IgD-negative memory B cell (primary cell): ENCODE results near the gene SWAP70. TPM values are rescaled to one million over a fixed set of nuclear protein-coding genes. Genes with fewer than 3 reads are reported as not detected.
A peak's percentile ranks its signal among the peaks of the same experiment; 100 is the strongest.

Source experiments
- H3K27ac Mint-ChIP-seq, 3 donors: one replicate each; pipeline ENCODE4 v1.8.0; 2020 to 2022; ENCODE audit warnings: mild to moderate bottlenecking in 3 of 3, mixed read lengths in 3 of 3, moderate library complexity in 1 of 3
- H3K27me3 Mint-ChIP-seq: one replicate; pipeline ENCODE4 v1.8.0; 2021; ENCODE audit warnings: mixed read lengths
- H3K36me3 Mint-ChIP-seq: one replicate; pipeline ENCODE4 v1.8.0; 2020; ENCODE audit warnings: mild to moderate bottlenecking, mixed read lengths
- H3K4me1 Mint-ChIP-seq, 3 donors: one replicate each; pipeline ENCODE4 v1.8.0; 2020 to 2022; ENCODE audit warnings: mixed read lengths in 3 of 3, mild to moderate bottlenecking in 1 of 3
- H3K4me3 Mint-ChIP-seq, 4 donors: one replicate each; pipeline ENCODE4 v1.8.0; 2020 to 2022; ENCODE audit warnings: mild to moderate bottlenecking in 4 of 4, mixed read lengths in 4 of 4, moderate library complexity in 3 of 4
- H3K9me3 Mint-ChIP-seq, 3 donors: one replicate each; pipeline ENCODE4 v1.8.0; 2020 to 2021; ENCODE audit warnings: mixed read lengths in 3 of 3, mild to moderate bottlenecking in 1 of 3
- polyA plus RNA-seq: library from polyadenylated mRNA; unstranded; fragments of 300-500 nt; fragmentation: Illumina TruSeq; gene quantifications from one replicate; pipeline ENCODE4 v1.2.3, GENCODE V29; 2021

The SWAP70 gene
- polyA plus RNA-seq, 1 donor from 2014 or later, result 298 TPM

- Mint-ChIP-seq H3K4me3 (peak overlapping the region in 2 of 4 donors; percentile 43 to 48), H3K36me3 (peaks cover 2% of the 10 kb centered on the region), H3K4me1 (peaks cover 20 to 42% (median 31%) of the 10 kb centered on the region in 3 donors), H3K27ac (peak overlapping the region in 2 of 3 donors; percentile 15 to 75), H3K9me3 (no peaks in the 10 kb centered on the region), H3K27me3 (no peaks in the 10 kb centered on the region)
Observed at GRCh38 chr11:9633679-9634078, 30.2 kb upstream of the SWAP70 start.

- H3K9me3 Mint-ChIP-seq, result no peaks in the 10 kb centered on the region
- H3K36me3 Mint-ChIP-seq, result no peaks in the 10 kb centered on the region
- H3K27me3 Mint-ChIP-seq, result peaks cover 2% of the 10 kb centered on the region
- peaks cover 25 to 44% (median 36%) of the 10 kb centered on the region in 3 donors for H3K4me1 Mint-ChIP-seq
- no peak overlapping the region for H3K4me3 Mint-ChIP-seq
- H3K27ac Mint-ChIP-seq, result no peak overlapping the region
Observed at GRCh38 chr11:9636691-9637090, 27.2 kb upstream of the SWAP70 start.

GRCh38 chr11:9639099-9639498 lies 24.8 kb upstream of the SWAP70 start:
- peaks cover 2% of the 10 kb centered on the region for H3K27me3 Mint-ChIP-seq
- no peak overlapping the region for H3K4me3 Mint-ChIP-seq
- no peaks in the 10 kb centered on the region for H3K9me3 Mint-ChIP-seq
- H3K27ac Mint-ChIP-seq, result no peak overlapping the region
- peaks cover 16 to 47% (median 32%) of the 10 kb centered on the region in 3 donors for H3K4me1 Mint-ChIP-seq
- no peaks in the 10 kb centered on the region for H3K36me3 Mint-ChIP-seq

GRCh38 chr11:9639985-9640384 lies 23.9 kb upstream of the SWAP70 start:
- H3K36me3 Mint-ChIP-seq, result no peaks in the 10 kb centered on the region
- H3K4me3 Mint-ChIP-seq, result peak overlapping the region in 2 of 4 donors; percentile 2 to 77
- H3K9me3 Mint-ChIP-seq, result no peaks in the 10 kb centered on the region
- peaks cover 18 to 49% (median 33%) of the 10 kb centered on the region in 3 donors for H3K4me1 Mint-ChIP-seq
- H3K27me3 Mint-ChIP-seq, result peaks cover 2% of the 10 kb centered on the region
- peak overlapping the region in 1 of 3 donors; percentile 2 for H3K27ac Mint-ChIP-seq

- H3K27me3 Mint-ChIP-seq, result peaks cover 2% of the 10 kb centered on the region
- no peak overlapping the region for H3K4me3 Mint-ChIP-seq
- H3K4me1 Mint-ChIP-seq, result peaks cover 22 to 47% (median 36%) of the 10 kb centered on the region in 3 donors
- H3K9me3 Mint-ChIP-seq, result no peaks in the 10 kb centered on the region
- no peaks in the 10 kb centered on the region for H3K36me3 Mint-ChIP-seq
- H3K27ac Mint-ChIP-seq, result no peak overlapping the region
Observed at GRCh38 chr11:9642894-9643293, 21.0 kb upstream of the SWAP70 start.

- Mint-ChIP-seq H3K36me3 (no peaks in the 10 kb centered on the region), H3K4me1 (peaks cover 22 to 48% (median 39%) of the 10 kb centered on the region in 3 donors), H3K27ac (peak overlapping the region in 2 of 3 donors; percentile 8 to 53), H3K9me3 (no peaks in the 10 kb centered on the region), H3K27me3 (peaks cover 2% of the 10 kb centered on the region), H3K4me3 (no peak overlapping the region)
Observed at GRCh38 chr11:9643751-9644150, 20.1 kb upstream of the SWAP70 start.

GRCh38 chr11:9645881-9646280 lies 18.0 kb upstream of the SWAP70 start:
- Mint-ChIP-seq H3K4me1 (peaks cover 12 to 42% (median 29%) of the 10 kb centered on the region in 3 donors), H3K27me3 (no peaks in the 10 kb centered on the region), H3K27ac (peak overlapping the region in 1 of 3 donors; percentile 35), H3K4me3 (peak overlapping the region in 2 of 4 donors; percentile 6 to 50), H3K36me3 (no peaks in the 10 kb centered on the region), H3K9me3 (no peaks in the 10 kb centered on the region)

- H3K27me3 Mint-ChIP-seq, result no peaks in the 10 kb centered on the region
- H3K36me3 Mint-ChIP-seq, result no peaks in the 10 kb centered on the region
- peak overlapping the region in 1 of 4 donors; percentile 6 for H3K4me3 Mint-ChIP-seq
- H3K9me3 Mint-ChIP-seq, result no peaks in the 10 kb centered on the region
- no peak overlapping the region for H3K27ac Mint-ChIP-seq
- H3K4me1 Mint-ChIP-seq, result peaks cover 12 to 41% (median 29%) of the 10 kb centered on the region in 3 donors
Observed at GRCh38 chr11:9646324-9646723, 17.6 kb upstream of the SWAP70 start.

GRCh38 chr11:9651481-9651880 lies 12.4 kb upstream of the SWAP70 start:
- H3K9me3 Mint-ChIP-seq, result no peaks in the 10 kb centered on the region
- peaks cover 0 to 20% (median 16%) of the 10 kb centered on the region in 3 donors for H3K4me1 Mint-ChIP-seq
- H3K4me3 Mint-ChIP-seq, result peak overlapping the region in 1 of 4 donors; percentile 26
- H3K27me3 Mint-ChIP-seq, result no peaks in the 10 kb centered on the region
- H3K27ac Mint-ChIP-seq, result no peak overlapping the region
- no peaks in the 10 kb centered on the region for H3K36me3 Mint-ChIP-seq

- peak overlapping the region in 1 of 4 donors; percentile 12 for H3K4me3 Mint-ChIP-seq
- H3K27ac Mint-ChIP-seq, result peak overlapping the region in 1 of 3 donors; percentile 76
- no peaks in the 10 kb centered on the region for H3K36me3 Mint-ChIP-seq
Observed at GRCh38 chr11:9651899-9652748, 11.8 kb upstream of the SWAP70 start.

GRCh38 chr11:9653871-9654270 lies 10.0 kb upstream of the SWAP70 start:
- Mint-ChIP-seq H3K9me3 (no peaks in the 10 kb centered on the region), H3K27ac (no peak overlapping the region), H3K4me1 (peaks cover 12 to 22% (median 18%) of the 10 kb centered on the region in 3 donors), H3K27me3 (no peaks in the 10 kb centered on the region), H3K4me3 (no peak overlapping the region), H3K36me3 (peaks cover 2% of the 10 kb centered on the region)

More at GRCh38 chr11:9651899-9652748, 11.8 kb upstream of the SWAP70 start:
- Mint-ChIP-seq H3K9me3 (no peaks in the 10 kb centered on the region), H3K27me3 (no peaks in the 10 kb centered on the region), H3K4me1 (peaks cover 4 to 19% (median 16%) of the 10 kb centered on the region in 3 donors)

- H3K36me3 Mint-ChIP-seq, result peaks cover 2% of the 10 kb centered on the region
- H3K4me1 Mint-ChIP-seq, result peaks cover 24 to 30% (median 28%) of the 10 kb centered on the region in 3 donors
- no peak overlapping the region for H3K27ac Mint-ChIP-seq
- H3K27me3 Mint-ChIP-seq, result no peaks in the 10 kb centered on the region
- no peak overlapping the region for H3K4me3 Mint-ChIP-seq
- H3K9me3 Mint-ChIP-seq, result no peaks in the 10 kb centered on the region
Observed at GRCh38 chr11:9656864-9657263, 7.0 kb upstream of the SWAP70 start.

- Mint-ChIP-seq H3K4me3 (no peak overlapping the region), H3K36me3 (peaks cover 2% of the 10 kb centered on the region), H3K27ac (peak overlapping the region in 2 of 3 donors; percentile 36 to 74), H3K27me3 (no peaks in the 10 kb centered on the region), H3K4me1 (peaks cover 30 to 32% (median 31%) of the 10 kb centered on the region in 3 donors), H3K9me3 (no peaks in the 10 kb centered on the region)
Observed at GRCh38 chr11:9657531-9657930, 6.3 kb upstream of the SWAP70 start.

GRCh38 chr11:9660886-9661285 lies 3.0 kb upstream of the SWAP70 start:
- peaks cover 0 to 2% (median 0%) of the 10 kb centered on the region in 3 donors for H3K9me3 Mint-ChIP-seq
- no peaks in the 10 kb centered on the region for H3K27me3 Mint-ChIP-seq
- H3K36me3 Mint-ChIP-seq, result peaks cover 6% of the 10 kb centered on the region
- peak overlapping the region; percentile 26 to 93 (median 76) for H3K27ac Mint-ChIP-seq
- H3K4me3 Mint-ChIP-seq, result peak overlapping the region; percentile 44 to 88 (median 72)
- H3K4me1 Mint-ChIP-seq, result peaks cover 36 to 39% (median 37%) of the 10 kb centered on the region in 3 donors

- Mint-ChIP-seq H3K4me3 (peak overlapping the region; percentile 89 to 98 (median 94)), H3K4me1 (peaks cover 34 to 44% (median 38%) of the 10 kb centered on the region in 3 donors), H3K9me3 (peaks cover 0 to 2% (median 0%) of the 10 kb centered on the region in 3 donors), H3K27ac (peak overlapping the region; percentile 93 to 99 (median 98)), H3K27me3 (no peaks in the 10 kb centered on the region), H3K36me3 (peaks cover 6% of the 10 kb centered on the region)
Observed at GRCh38 chr11:9662273-9662672, 1.6 kb upstream of the SWAP70 start.
